ENCODE measurements around the gene TPO.

The TPO gene

GRCh38 chr2:1451422-1451821 is 38.2 kb downstream of the TPO start:
- DNase-seq (ENCODE audit: low read depth), result no peak

GRCh38 chr2:1453561-1453960 is 40.3 kb downstream of the TPO start:
- no peak for DNase-seq (ENCODE audit: low read depth)

- no peak for DNase-seq (ENCODE audit: low read depth)
Measured at GRCh38 chr2:1454346-1454745, 41.1 kb downstream of the TPO start.

- no peak for DNase-seq (ENCODE audit: low read depth)
Measured at GRCh38 chr2:1455466-1455865, 42.2 kb downstream of the TPO start.

- no peak for DNase-seq (ENCODE audit: low read depth)
Measured at GRCh38 chr2:1458432-1458831, 45.2 kb downstream of the TPO start.

GRCh38 chr2:1459727-1460126 is 46.5 kb downstream of the TPO start:
- DNase-seq (ENCODE audit: low read depth), result no peak

- no peak for DNase-seq (ENCODE audit: low read depth)
Measured at GRCh38 chr2:1460851-1461418, 47.7 kb downstream of the TPO start.

GRCh38 chr2:1461507-1462390 is 48.5 kb downstream of the TPO start:
- no peak for DNase-seq (ENCODE audit: low read depth)

GRCh38 chr2:1462994-1463393 is 49.7 kb downstream of the TPO start:
- DNase-seq (ENCODE audit: low read depth), result no peak

- DNase-seq (ENCODE audit: low read depth), result no peak
Measured at GRCh38 chr2:1472350-1472749, 59.1 kb downstream of the TPO start.

- DNase-seq (ENCODE audit: low read depth), result no peak
Measured at GRCh38 chr2:1476617-1477195, 63.4 kb downstream of the TPO start.

GRCh38 chr2:1477196-1478040 is 64.2 kb downstream of the TPO start:
- DNase-seq (ENCODE audit: low read depth), result no peak

GRCh38 chr2:1478311-1479305 is 65.3 kb downstream of the TPO start:
- no peak for DNase-seq (ENCODE audit: low read depth)

- no peak for DNase-seq (ENCODE audit: low read depth)
Measured at GRCh38 chr2:1479346-1479745, 66.1 kb downstream of the TPO start.

- no peak for DNase-seq (ENCODE audit: low read depth)
Measured at GRCh38 chr2:1480671-1481076, 67.4 kb downstream of the TPO start.

- DNase-seq (ENCODE audit: low read depth), result no peak
Measured at GRCh38 chr2:1481406-1482252, 68.4 kb downstream of the TPO start.

- DNase-seq (ENCODE audit: low read depth), result no peak
Measured at GRCh38 chr2:1482253-1482675, 69.0 kb downstream of the TPO start.

GRCh38 chr2:1482981-1483380 is 69.7 kb downstream of the TPO start:
- DNase-seq (ENCODE audit: low read depth), result no peak

- DNase-seq (ENCODE audit: low read depth), result no peak
Measured at GRCh38 chr2:1483551-1483950, 70.3 kb downstream of the TPO start.

Measured in activated gamma-delta T cell treated with anti-CD3 and anti-CD28 coated beads, Interleukin-2, amount 50 U/mL, for 16 hours (primary cell).